Measurements from ENCODE around the gene LIMK2. TPM values are rescaled to one million over a fixed set of nuclear protein-coding genes. Genes with fewer than 3 reads are reported as not detected.

LIMK2 gene
- total RNA-seq, 1 experiment from 2014 or later, result 13.2 TPM

DNA sequence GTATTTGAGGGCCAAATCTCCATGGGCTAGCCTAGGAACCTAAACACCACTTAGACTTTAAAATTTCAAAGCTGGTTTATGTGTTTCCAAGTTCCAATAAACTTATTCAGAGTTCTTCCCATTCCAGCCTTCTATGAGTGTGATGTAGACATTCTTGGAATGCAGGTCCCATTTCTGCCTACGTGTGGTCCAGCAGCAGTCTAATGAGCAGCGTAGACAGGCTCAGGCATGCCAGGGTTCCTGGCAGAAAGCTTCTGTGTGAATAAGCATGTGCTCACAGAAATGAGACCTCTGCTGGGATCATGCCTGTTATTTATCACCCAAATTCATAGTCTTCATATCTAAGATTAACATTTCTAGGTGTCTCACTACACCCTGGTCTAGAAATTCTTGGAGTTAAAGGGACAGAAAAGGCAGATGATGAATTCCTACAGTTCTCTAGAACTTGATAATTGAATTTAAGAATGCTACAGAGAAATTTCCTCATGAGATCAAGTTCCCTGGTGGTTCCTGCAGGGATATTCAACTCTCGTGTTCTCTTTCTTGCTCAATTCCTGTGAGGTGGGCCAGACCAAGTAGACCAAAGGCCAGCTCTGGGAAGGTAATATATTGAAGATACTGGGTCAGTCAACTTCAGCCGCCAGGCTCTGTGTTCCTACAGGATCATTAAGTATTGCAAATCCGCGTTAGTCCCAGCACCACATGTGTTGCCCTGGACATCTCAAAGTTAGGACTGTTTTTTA is 34.5 kb upstream of the LIMK2 start:
- ChIA-PET POLR2A (ENCODE audit: unreplicated experiment) (no interaction called here), CTCF (no interaction called here)
- Histone ChIP-seq H2AFZ (ENCODE audit: low read length) (no peak overlapping the region), H3F3A (ENCODE audit: low read length, unreplicated experiment) (peaks cover 4% of the 10 kb centered on the region), H3K9me3 (ENCODE audit: low read length) (no peaks in the 10 kb centered on the region), H3K4me3 (ENCODE audit: low read length) (no peak overlapping the region), H3K9ac (ENCODE audit: low read length) (no peak overlapping the region), H3K9me2 (replicated peaks; ENCODE audit: low read length) (no peaks in the 10 kb centered on the region), H3K27ac (ENCODE audit: low read length) (no peak overlapping the region), H3K4me1 (ENCODE audit: insufficient read depth, low read length) (peaks cover 32% of the 10 kb centered on the region), H3K36me3 (ENCODE audit: low read depth, low read length) (no peaks in the 10 kb centered on the region), H3K4me2 (ENCODE audit: low read length) (no peak overlapping the region), H3K79me2 (ENCODE audit: low read length) (0 out of 2 replicates have a peak, but pooled peaks cover 18% of the 10 kb centered on the region), H4K20me1 (ENCODE audit: low read length) (peaks cover 3% of the 10 kb centered on the region; the same call in 1 of the 2 replicates), H3K27me3 (ENCODE audit: low read length) (no peaks in the 10 kb centered on the region)
- ATAC-seq (no peak), DNase-seq (peak; percentile 25)
- no peak for TF ChIP-seq EZH2 (IDR thresholded peaks at IDR 0.05; ENCODE audit: low read length, unreplicated experiment)
- no peak for TF ChIP-seq EZH2phosphoT487 (IDR thresholded peaks at IDR 0.05; ENCODE audit: borderline replicate concordance, low read length)
- BruUV-seq (replicated peaks), result no TSS peak
- intact Hi-C loops (cut with micrococcal nuclease), result no loop called here

DNA sequence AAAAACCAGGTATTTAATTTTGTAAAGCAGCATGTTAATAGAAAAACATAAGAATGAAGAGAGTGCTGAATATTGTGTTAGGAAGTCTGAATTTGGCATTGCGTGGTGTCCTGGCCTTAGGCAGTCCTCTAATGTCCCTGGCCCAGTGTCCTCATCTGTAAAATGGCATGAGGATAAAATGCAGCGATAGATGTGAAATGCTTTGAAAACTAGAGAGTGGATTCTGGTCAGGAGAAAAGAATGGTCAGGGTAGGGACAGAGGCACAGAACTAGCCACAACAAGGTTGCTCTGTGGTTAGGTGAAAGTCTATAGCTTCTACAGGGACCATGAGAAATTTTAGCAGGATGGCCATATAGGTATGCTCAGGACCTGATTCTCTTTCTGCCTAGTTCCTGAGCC is 33.2 kb upstream of the LIMK2 start:
- Histone ChIP-seq H2AFZ (ENCODE audit: low read length) (no peak overlapping the region), H3K27ac (ENCODE audit: low read length) (no peak overlapping the region), H3K4me2 (ENCODE audit: low read length) (no peak overlapping the region), H4K20me1 (ENCODE audit: low read length) (peaks cover 3% of the 10 kb centered on the region; the same call in 1 of the 2 replicates), H3K9me2 (replicated peaks; ENCODE audit: low read length) (no peaks in the 10 kb centered on the region), H3K36me3 (ENCODE audit: low read depth, low read length) (no peaks in the 10 kb centered on the region), H3K27me3 (ENCODE audit: low read length) (no peaks in the 10 kb centered on the region), H3K79me2 (ENCODE audit: low read length) (0 out of 2 replicates have a peak, but pooled peaks cover 18% of the 10 kb centered on the region), H3K4me3 (ENCODE audit: low read length) (no peak overlapping the region), H3K9ac (ENCODE audit: low read length) (no peak overlapping the region), H3K9me3 (ENCODE audit: low read length) (no peaks in the 10 kb centered on the region), H3F3A (ENCODE audit: low read length, unreplicated experiment) (no peaks in the 10 kb centered on the region), H3K4me1 (ENCODE audit: insufficient read depth, low read length) (peaks cover 19% of the 10 kb centered on the region)
- intact Hi-C loops (cut with micrococcal nuclease), result no loop called here
- ATAC-seq (peak; percentile 34), DNase-seq (no peak)
- BruUV-seq (replicated peaks), result no TSS peak
- TF ChIP-seq EZH2 (IDR thresholded peaks at IDR 0.05; ENCODE audit: low read length, unreplicated experiment) (no peak), EZH2phosphoT487 (IDR thresholded peaks at IDR 0.05; ENCODE audit: borderline replicate concordance, low read length) (no peak)
- TF ChIP-seq, protein P1, sequence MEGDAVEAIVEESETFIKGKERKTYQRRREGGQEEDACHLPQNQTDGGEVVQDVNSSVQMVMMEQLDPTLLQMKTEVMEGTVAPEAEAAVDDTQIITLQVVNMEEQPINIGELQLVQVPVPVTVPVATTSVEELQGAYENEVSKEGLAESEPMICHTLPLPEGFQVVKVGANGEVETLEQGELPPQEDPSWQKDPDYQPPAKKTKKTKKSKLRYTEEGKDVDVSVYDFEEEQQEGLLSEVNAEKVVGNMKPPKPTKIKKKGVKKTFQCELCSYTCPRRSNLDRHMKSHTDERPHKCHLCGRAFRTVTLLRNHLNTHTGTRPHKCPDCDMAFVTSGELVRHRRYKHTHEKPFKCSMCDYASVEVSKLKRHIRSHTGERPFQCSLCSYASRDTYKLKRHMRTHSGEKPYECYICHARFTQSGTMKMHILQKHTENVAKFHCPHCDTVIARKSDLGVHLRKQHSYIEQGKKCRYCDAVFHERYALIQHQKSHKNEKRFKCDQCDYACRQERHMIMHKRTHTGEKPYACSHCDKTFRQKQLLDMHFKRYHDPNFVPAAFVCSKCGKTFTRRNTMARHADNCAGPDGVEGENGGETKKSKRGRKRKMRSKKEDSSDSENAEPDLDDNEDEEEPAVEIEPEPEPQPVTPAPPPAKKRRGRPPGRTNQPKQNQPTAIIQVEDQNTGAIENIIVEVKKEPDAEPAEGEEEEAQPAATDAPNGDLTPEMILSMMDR (conservative IDR thresholded peaks at IDR 0.05; ENCODE audit: low read depth, low read length), result no peak
- ChIA-PET POLR2A (ENCODE audit: unreplicated experiment) (no interaction called here), CTCF (no interaction called here)

DNA sequence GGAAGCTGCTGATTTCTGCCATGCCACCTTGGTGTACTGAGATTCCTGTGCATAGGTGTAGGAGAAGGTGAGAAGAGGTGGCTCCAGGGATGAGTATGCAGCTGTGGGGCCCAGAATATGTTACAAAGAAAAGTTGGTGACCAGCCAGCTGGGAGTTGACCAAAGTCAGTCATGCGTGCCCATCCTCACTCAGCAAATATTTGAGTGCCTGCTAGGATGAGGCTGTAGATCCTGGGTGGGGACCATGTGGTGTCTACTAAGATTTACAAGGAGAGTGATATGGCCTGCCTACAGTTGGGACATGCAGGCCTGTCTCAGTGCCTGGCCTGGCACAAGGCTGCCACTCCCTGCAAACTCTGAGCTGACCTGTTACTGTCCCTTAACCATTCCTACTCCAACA is 32.8 kb upstream of the LIMK2 start:
- no peaks in the 10 kb centered on the region for H3K36me3 ChIP-seq (ENCODE audit: low read depth, low read length)
- H3F3A ChIP-seq (ENCODE audit: low read length, unreplicated experiment), result no peaks in the 10 kb centered on the region
- no peak overlapping the region for H3K4me3 ChIP-seq (ENCODE audit: low read length)
- H3K4me2 ChIP-seq (ENCODE audit: low read length), result peak overlapping the region; percentile 67
- intact Hi-C loops (cut with micrococcal nuclease), result no loop called here
- peaks cover 3% of the 10 kb centered on the region; the same call in 1 of the 2 replicates for H4K20me1 ChIP-seq (ENCODE audit: low read length)
- DNase-seq (peak; percentile 92), ATAC-seq (peak; percentile 99)
- no peak for TF ChIP-seq EZH2phosphoT487 (IDR thresholded peaks at IDR 0.05; ENCODE audit: borderline replicate concordance, low read length)
- TF ChIP-seq, protein P1 (conservative IDR thresholded peaks at IDR 0.05; ENCODE audit: low read depth, low read length), result no peak
- TF ChIP-seq EZH2 (IDR thresholded peaks at IDR 0.05; ENCODE audit: low read length, unreplicated experiment), result no peak
- peak overlapping the region; percentile 75 for H3K27ac ChIP-seq (ENCODE audit: low read length)
- H3K4me1 ChIP-seq (ENCODE audit: insufficient read depth, low read length), result peaks cover 16% of the 10 kb centered on the region
- H2AFZ ChIP-seq (ENCODE audit: low read length), result no peak overlapping the region
- no peaks in the 10 kb centered on the region for H3K9me3 ChIP-seq (ENCODE audit: low read length)
- no peaks in the 10 kb centered on the region for H3K9me2 ChIP-seq (replicated peaks; ENCODE audit: low read length)
- H3K79me2 ChIP-seq (ENCODE audit: low read length), result 0 out of 2 replicates have a peak, but pooled peaks cover 18% of the 10 kb centered on the region
- H3K9ac ChIP-seq (ENCODE audit: low read length), result no peak overlapping the region
- BruUV-seq (replicated peaks), result no TSS peak
- POLR2A ChIA-PET (ENCODE audit: unreplicated experiment), result no interaction called here
- CTCF ChIA-PET, result no interaction called here
- H3K27me3 ChIP-seq (ENCODE audit: low read length), result no peaks in the 10 kb centered on the region

Measured in PC-3 (cell line).